Endothelial cell of umbilical vein (primary cell): Measurements from ENCODE around the gene MAP1B. TPM values are rescaled to one million over a fixed set of nuclear protein-coding genes. Genes with fewer than 3 reads are reported as not detected.

Experiments used
- BruUV-seq: library from RNA; stranded (reverse); fragments of 400-500 nt; replicated peaks from 2 replicates; lab custom pipeline; 2021; lab: Mats Ljungman, UMichigan
- CTCF ChIA-PET: fragments of 300-600, 350-600 bp; sonication (Branson Sonifier 250); formaldehyde crosslinking; loops from one replicate; lab custom pipeline; 2021; ENCODE audit warnings: antibody characterized with exemption, inconsistent platforms; lab: Charles Lee
- POLR2A ChIA-PET: fragments of 300-600, 350-600 bp; sonication (Branson Sonifier 250); formaldehyde crosslinking; loops from one replicate; lab custom pipeline; 2021; ENCODE audit warnings: antibody characterized with exemption, inconsistent platforms; lab: Charles Lee
- DNase-seq: peaks from one replicate; pipeline ENCODE4 v3.0.0-alpha.2; 2011; ENCODE audit warnings: low read depth, low spot score
- FAIRE-seq: peaks from 2 replicates; lab custom pipeline; 2011; peaks lifted over from hg19 to GRCh38; lab: Jason Lieb, UNC
- H2AFZ ChIP-seq: 2 replicates; pipeline ENCODE4 v1.6.0; 2012; ENCODE audit warnings: low read depth, low read length, control low read depth, inconsistent platforms
- H3K27ac ChIP-seq: 2 replicates; pipeline ENCODE4 v1.5.1; 2011; ENCODE audit warnings: low read depth, mild to moderate bottlenecking, control low read depth, low read length, moderate library complexity; ENCODE audit not compliant: insufficient read depth
- H3K27me3 ChIP-seq, 2 experiments: 2 replicates each; pipeline versions ENCODE4 v1.6.0 to v1.6.1; 2011; ENCODE audit warnings: low read length in 2 of 2, mixed read lengths in 1 of 2; ENCODE audit not compliant: control insufficient read depth in 2 of 2, insufficient read depth in 2 of 2
- H3K36me3 ChIP-seq, 2 experiments: 2 replicates in 1 of 2; 3 replicates in 1 of 2; pipeline ENCODE4 v1.5.1; 2011; ENCODE audit warnings: low read length in 2 of 2, mild to moderate bottlenecking in 1 of 2, moderate library complexity in 1 of 2; ENCODE audit not compliant: control insufficient read depth in 2 of 2, insufficient read depth in 2 of 2; ENCODE audit errors: extremely low read depth in 1 of 2
- H3K4me1 ChIP-seq: 3 replicates; pipeline ENCODE4 v1.5.1; 2011; ENCODE audit warnings: mild to moderate bottlenecking, low read length; ENCODE audit not compliant: control insufficient read depth, insufficient read depth; ENCODE audit errors: extremely low read depth
- H3K4me2 ChIP-seq: 2 replicates; pipeline ENCODE4 v1.6.1; 2011; ENCODE audit warnings: low read length, control low read depth, mixed read lengths; ENCODE audit not compliant: insufficient read depth
- H3K4me3 ChIP-seq, 3 experiments: fragments of 200-600 bp in 1 of 3; sonication (generic), shearing (Covaris generic) in 1 of 3; replicated peaks in 1 of 3; 2 replicates each; pipeline ENCODE4 v1.5.1; 2011 to 2016; ENCODE audit warnings: control low read depth in 3 of 3, low read length in 3 of 3, mild to moderate bottlenecking in 2 of 3, inconsistent platforms in 1 of 3, low read depth in 1 of 3, moderate library complexity in 1 of 3; ENCODE audit not compliant: insufficient read depth in 1 of 3
- H3K79me2 ChIP-seq: 2 replicates; pipeline ENCODE4 v1.6.0; 2012; ENCODE audit warnings: low read length, inconsistent platforms; ENCODE audit not compliant: control insufficient read depth, insufficient read depth
- H3K9ac ChIP-seq: replicated peaks from 2 replicates; pipeline ENCODE3; 2011; ENCODE audit warnings: low read length, control low read depth; ENCODE audit not compliant: insufficient read depth; ENCODE audit errors: extremely low read depth
- H3K9me1 ChIP-seq: replicated peaks from 3 replicates; pipeline ENCODE4 v1.6.0; 2011; ENCODE audit warnings: mild to moderate bottlenecking, low read length; ENCODE audit not compliant: control insufficient read depth, insufficient read depth; ENCODE audit errors: extremely low read depth
- H3K9me3 ChIP-seq: replicated peaks from 2 replicates; pipeline ENCODE4 v1.5.1; 2012; ENCODE audit warnings: low read length, inconsistent platforms; ENCODE audit not compliant: control insufficient read depth, insufficient read depth
- H4K20me1 ChIP-seq: replicated peaks from 2 replicates; pipeline ENCODE3; 2011; ENCODE audit warnings: mild to moderate bottlenecking, low read length; ENCODE audit not compliant: control insufficient read depth, insufficient read depth; ENCODE audit errors: extremely low read depth
- EZH2 ChIP-seq: IDR thresholded peaks from 2 replicates; pipeline ENCODE4 v1.6.1; 2012; ENCODE audit warnings: borderline replicate concordance, low read depth, mild to moderate bottlenecking, moderate library complexity, low read length, inconsistent platforms; ENCODE audit not compliant: severe bottlenecking
- FOS ChIP-seq: IDR thresholded peaks from 2 replicates; pipeline ENCODE4 v1.6.1; 2011; ENCODE audit warnings: mild to moderate bottlenecking, low read length, moderate library complexity, borderline replicate concordance; ENCODE audit not compliant: insufficient read depth
- GATA2 ChIP-seq: IDR thresholded peaks from 2 replicates; pipeline ENCODE4 v1.7.0; 2011; ENCODE audit warnings: low read depth, mild to moderate bottlenecking, moderate library complexity, mixed read lengths, low read length; ENCODE audit not compliant: insufficient read length, insufficient read depth
- JUN ChIP-seq: IDR thresholded peaks from 2 replicates; pipeline ENCODE4 v1.6.1; 2011; ENCODE audit warnings: borderline replicate concordance, low read depth; ENCODE audit not compliant: insufficient read length, insufficient read depth
- MAX ChIP-seq: IDR thresholded peaks from 2 replicates; pipeline ENCODE4 v1.6.1; 2011; ENCODE audit not compliant: insufficient read depth, insufficient read length
- MYC ChIP-seq: IDR thresholded peaks from one replicate; pipeline ENCODE4 v1.6.1; 2011; ENCODE audit warnings: mild to moderate bottlenecking, low read depth, low read length
- POLR2A ChIP-seq: IDR thresholded peaks from 2 replicates; pipeline ENCODE4 v1.6.1; 2012; ENCODE audit warnings: low read depth, mild to moderate bottlenecking, control low read depth, low read length
- POLR2AphosphoS5 ChIP-seq: IDR thresholded peaks from 2 replicates; pipeline ENCODE4 v1.6.1; 2012; ENCODE audit warnings: low read depth, mild to moderate bottlenecking, control low read depth, low read length, moderate library complexity; ENCODE audit not compliant: insufficient read depth
- dilution Hi-C: fragments of 300-500 bp; cut with MboI; formaldehyde crosslinking; loops from one replicate; pipeline ENCODE4 v1.15.0; 2019; ENCODE audit warnings: low sequenced_read_pairs; ENCODE audit not compliant: extremely low pct_ligation_motif_present
- intact Hi-C: fragments of 100-400 bp; cut with micrococcal nuclease; formaldehyde crosslinking; loops from one replicate; pipeline ENCODE4 v1.10.0; 2022
- polyA plus RNA-seq, 4 experiments: library from polyadenylated mRNA; depleted of rRNA in 3 of 4; stranded (reverse) in 3 of 4; unstranded in 1 of 4; fragments of >200 nt; gene quantifications; 2 replicates each; pipeline versions ENCODE4 v1.2.1 to v1.2.3, GENCODE V29; 2011 to 2012; ENCODE audit warnings: missing spikeins in 1 of 4
- total RNA-seq: library from RNA; stranded (reverse); gene quantifications from 2 replicates; pipeline ENCODE4 v1.2.3, GENCODE V29; 2021
- TF ChIP-seq, protein P1 (sequence below), 2 donors: IDR thresholded peaks; 1 replicate in 1 of 2; 2 replicates in 1 of 2; pipeline ENCODE4 v1.5.1; 2011; ENCODE audit warnings: low read length in 2 of 2, mild to moderate bottlenecking in 2 of 2, moderate library complexity in 2 of 2, control low read depth in 1 of 2, inconsistent platforms in 1 of 2, low read depth in 1 of 2; ENCODE audit not compliant: insufficient read depth in 1 of 2; ENCODE audit errors: extremely low read depth in 1 of 2

MAP1B gene
- total and polyA plus RNA-seq, 2 donors (not counting 3 experiments of a cell fraction or from before 2014, with no cell fraction given): 55.9 to 263 TPM

- TF ChIP-seq POLR2A: no peak
- no peak for TF ChIP-seq POLR2AphosphoS5
- no peak for TF ChIP-seq JUN
- no peak for TF ChIP-seq MAX
- TF ChIP-seq, protein P1, sequence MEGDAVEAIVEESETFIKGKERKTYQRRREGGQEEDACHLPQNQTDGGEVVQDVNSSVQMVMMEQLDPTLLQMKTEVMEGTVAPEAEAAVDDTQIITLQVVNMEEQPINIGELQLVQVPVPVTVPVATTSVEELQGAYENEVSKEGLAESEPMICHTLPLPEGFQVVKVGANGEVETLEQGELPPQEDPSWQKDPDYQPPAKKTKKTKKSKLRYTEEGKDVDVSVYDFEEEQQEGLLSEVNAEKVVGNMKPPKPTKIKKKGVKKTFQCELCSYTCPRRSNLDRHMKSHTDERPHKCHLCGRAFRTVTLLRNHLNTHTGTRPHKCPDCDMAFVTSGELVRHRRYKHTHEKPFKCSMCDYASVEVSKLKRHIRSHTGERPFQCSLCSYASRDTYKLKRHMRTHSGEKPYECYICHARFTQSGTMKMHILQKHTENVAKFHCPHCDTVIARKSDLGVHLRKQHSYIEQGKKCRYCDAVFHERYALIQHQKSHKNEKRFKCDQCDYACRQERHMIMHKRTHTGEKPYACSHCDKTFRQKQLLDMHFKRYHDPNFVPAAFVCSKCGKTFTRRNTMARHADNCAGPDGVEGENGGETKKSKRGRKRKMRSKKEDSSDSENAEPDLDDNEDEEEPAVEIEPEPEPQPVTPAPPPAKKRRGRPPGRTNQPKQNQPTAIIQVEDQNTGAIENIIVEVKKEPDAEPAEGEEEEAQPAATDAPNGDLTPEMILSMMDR (IDR thresholded peaks at IDR 0.05; ENCODE audit: extremely low read depth in 1 of 2, insufficient read depth in 1 of 2, low read depth in 1 of 2, low read length in 2 of 2): no peak
- TF ChIP-seq MYC: no peak
- no peak for TF ChIP-seq GATA2
- no peak for TF ChIP-seq FOS
- TF ChIP-seq EZH2: no peak
- peaks cover 0 to 4% of the 10 kb centered on the region in 2 experiments for H3K36me3 ChIP-seq
- H3K9ac ChIP-seq: no peak overlapping the region
- H3K9me3 ChIP-seq: no peaks in the 10 kb centered on the region
- H3K4me1 ChIP-seq: peaks cover 38% of the 10 kb centered on the region
- no TSS peak for BruUV-seq
- no peak overlapping the region for H3K27ac ChIP-seq
- dilution Hi-C loops: no loop called here
- no peaks in the 10 kb centered on the region for H3K27me3 ChIP-seq
- H3K9me1 ChIP-seq: no peaks in the 10 kb centered on the region
- no peak overlapping the region for H3K4me2 ChIP-seq
- no peak overlapping the region for H3K4me3 ChIP-seq
- no peak overlapping the region for H2AFZ ChIP-seq
- no peaks in the 10 kb centered on the region for H4K20me1 ChIP-seq
- ChIA-PET POLR2A (no interaction called here), CTCF (interaction anchor here (0.7 to 1.7 kb wide), 2 partner anchors 8 to 10 kb away, joined by 3 to 9 read pairs; no protein-coding TSS in a partner anchor)
- no peak for FAIRE-seq
- DNase-seq: no peak
- peaks cover 11% of the 10 kb centered on the region for H3K79me2 ChIP-seq
- intact Hi-C loops: no loop called here
Measured at GRCh38 chr5:72237879-72238278, 130.6 kb downstream of the MAP1B start.
